ENCODE measurements around the gene TMEM97.

TMEM97 gene

DNA sequence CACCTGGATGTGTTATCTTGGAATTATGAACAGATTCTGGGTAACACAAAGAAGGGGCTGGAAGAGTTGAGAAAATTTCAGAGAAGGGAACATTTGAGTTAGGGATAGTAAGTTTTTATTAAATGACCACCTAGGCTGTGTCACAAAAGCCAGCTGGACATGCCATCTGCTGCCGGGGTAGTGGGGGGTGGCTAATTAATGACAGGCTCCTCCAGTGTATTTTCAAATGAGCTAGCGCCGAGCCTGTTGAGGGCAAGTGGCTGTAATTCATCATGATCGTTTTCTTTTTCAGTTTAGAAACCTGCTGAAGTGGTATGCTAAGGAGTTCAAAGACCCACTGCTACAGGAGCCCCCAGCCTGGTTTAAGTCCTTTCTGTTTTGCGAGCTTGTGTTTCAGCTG, 6.2 kb downstream of the TMEM97 start:
- DNase-seq: no peak
- TF ChIP-seq POLR2A (IDR thresholded peaks at IDR 0.05; ENCODE audit: low read length): no peak
- no peak for TF ChIP-seq GATA1 (IDR thresholded peaks at IDR 0.05; ENCODE audit: low read depth, low read length)

DNA sequence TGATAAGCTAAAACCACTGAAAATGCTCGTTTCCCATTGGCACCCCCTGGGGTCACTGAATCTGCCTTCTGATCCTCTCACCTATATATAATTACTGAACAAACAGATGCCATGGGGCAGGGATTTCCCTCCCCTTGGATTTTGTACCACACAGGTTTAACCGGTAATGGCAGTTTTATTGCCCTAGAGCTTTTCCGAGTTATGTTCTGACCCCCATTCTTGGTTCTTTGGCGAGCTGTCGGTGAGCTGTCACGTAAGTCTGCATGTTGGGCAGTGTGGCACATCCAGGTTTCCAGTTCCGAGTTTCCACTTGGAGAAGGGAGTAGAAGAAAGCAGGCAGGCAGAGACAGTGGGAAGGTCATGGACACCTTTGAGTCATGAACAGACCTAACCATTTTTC, 7.1 kb downstream of the TMEM97 start:
- TF ChIP-seq POLR2A (IDR thresholded peaks at IDR 0.05; ENCODE audit: low read length) (no peak), GATA1 (IDR thresholded peaks at IDR 0.05; ENCODE audit: low read depth, low read length) (no peak)
- no peak for DNase-seq

DNA sequence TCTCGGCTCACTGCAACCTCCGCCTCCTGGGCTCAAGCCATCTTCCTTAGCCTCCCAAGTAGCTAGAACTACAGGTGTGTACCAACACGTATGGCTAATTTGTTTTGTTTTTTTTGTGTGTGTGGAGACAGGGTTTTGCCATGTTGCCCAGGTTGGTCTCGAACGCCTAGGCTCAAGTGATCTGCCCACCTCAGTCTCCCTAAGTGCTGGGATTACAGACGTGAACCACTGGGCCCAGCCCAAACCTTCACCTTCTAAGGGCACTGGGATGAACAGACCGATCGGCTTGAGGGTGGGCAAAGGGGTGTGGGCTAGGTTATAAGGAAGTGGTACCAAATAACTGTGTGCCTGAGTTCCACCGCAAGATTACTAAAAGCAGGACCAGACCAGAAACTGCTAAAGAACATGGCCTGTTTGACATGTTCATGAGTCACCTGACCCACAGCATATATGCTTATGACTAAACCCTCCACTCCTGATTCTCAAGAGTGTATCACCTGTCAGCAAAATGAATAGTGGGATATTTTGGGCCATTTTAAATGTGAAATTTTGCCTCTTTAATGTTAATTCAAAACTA, 8.1 kb downstream of the TMEM97 start:
- no peak for DNase-seq
- TF ChIP-seq GATA1 (IDR thresholded peaks at IDR 0.05; ENCODE audit: low read depth, low read length): no peak
- TF ChIP-seq POLR2A (IDR thresholded peaks at IDR 0.05; ENCODE audit: low read length): no peak

- no peak for DNase-seq
These were observed 8.7 kb downstream of the TMEM97 start for GRCh38 chr17:28327709-28328108.

DNA sequence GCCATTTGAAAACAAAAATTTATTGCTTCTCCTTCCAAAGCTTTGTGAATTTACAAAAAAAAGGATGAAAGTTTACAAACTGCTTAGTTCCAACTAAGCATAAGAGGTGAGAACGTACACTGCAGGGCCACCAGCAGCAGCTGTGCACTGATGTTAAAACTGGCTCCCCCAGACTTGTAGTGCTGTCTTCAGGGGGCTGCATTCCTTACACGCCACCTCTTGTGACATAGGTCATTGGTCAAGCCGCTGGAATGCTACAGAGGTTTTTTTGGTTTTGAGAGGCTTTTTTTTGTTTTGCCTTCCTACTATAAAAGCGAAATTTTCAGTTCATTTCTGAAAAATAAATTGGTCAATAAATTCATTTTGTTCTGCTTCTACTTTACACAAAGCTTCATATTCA, 9.3 kb downstream of the TMEM97 start:
- no peak for DNase-seq
- TF ChIP-seq GATA1 (IDR thresholded peaks at IDR 0.05; ENCODE audit: low read depth, low read length): no peak
- TF ChIP-seq POLR2A (IDR thresholded peaks at IDR 0.05; ENCODE audit: low read length): no peak

More at GRCh38 chr17:28327709-28328108, 8.7 kb downstream of the TMEM97 start:
- no peak for TF ChIP-seq POLR2A (IDR thresholded peaks at IDR 0.05; ENCODE audit: low read length)
- TF ChIP-seq GATA1 (IDR thresholded peaks at IDR 0.05; ENCODE audit: low read depth, low read length): no peak

DNA sequence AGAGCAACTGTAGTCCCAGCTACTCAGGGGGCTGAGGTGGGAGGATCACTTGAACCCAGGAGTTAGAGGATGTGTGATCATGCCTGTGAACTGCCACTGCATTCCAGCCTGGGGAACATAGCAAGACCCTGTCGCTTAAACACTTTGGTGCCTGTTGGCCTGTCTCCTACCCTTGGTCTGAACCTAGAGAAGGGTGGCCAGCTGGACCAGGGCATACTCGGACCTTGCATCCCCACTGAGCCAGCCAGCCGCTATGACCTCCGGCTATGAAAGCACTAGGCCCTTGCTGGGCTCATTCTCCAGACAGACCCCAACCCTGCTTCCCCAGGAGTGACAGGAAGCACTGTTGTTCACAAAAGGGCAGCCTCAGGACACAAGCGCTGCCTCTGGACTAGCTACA, 11.7 kb downstream of the TMEM97 start:
- TF ChIP-seq GATA1 (IDR thresholded peaks at IDR 0.05; ENCODE audit: low read depth, low read length): no peak
- no peak for TF ChIP-seq POLR2A (IDR thresholded peaks at IDR 0.05; ENCODE audit: low read length)
- no peak for DNase-seq

GRCh38 chr17:28331891-28332420, 13.0 kb downstream of the TMEM97 start:
- TF ChIP-seq GATA1 (IDR thresholded peaks at IDR 0.05; ENCODE audit: low read depth, low read length) (no peak), POLR2A (IDR thresholded peaks at IDR 0.05; ENCODE audit: low read length) (no peak)
- no peak for DNase-seq

DNA sequence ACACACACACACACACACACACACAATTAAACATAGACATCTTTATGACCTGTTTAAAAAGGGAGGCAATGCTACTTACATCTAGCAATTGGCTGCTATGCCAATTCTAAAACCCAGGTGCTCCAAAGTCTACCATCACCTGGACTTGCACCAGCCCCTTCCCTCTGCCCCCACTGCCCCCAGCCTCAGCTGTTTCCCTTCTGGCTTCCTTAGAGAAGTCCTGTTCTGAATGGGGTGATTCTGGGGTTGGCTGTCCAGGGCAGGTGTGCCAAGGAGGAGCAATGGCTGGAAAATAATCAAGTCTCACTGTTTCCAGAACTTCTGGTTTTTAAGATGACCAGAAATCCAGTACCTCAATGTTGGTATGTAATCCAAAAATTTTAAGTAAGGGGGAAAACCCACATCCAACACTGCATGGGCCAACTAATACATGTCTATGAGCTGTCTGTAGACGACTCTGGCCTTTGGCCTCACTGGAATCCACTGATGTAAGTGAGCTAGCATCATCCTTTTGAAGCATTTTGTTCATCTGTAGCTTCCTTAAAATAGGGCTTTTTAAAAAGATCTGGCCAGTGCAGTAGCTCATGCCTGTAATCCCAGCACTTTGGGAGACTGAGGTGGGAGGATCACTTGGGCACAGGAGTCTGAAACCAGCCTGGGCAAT, 14.2 kb downstream of the TMEM97 start:
- TF ChIP-seq GATA1 (IDR thresholded peaks at IDR 0.05; ENCODE audit: low read depth, low read length): no peak
- TF ChIP-seq POLR2A (IDR thresholded peaks at IDR 0.05; ENCODE audit: low read length): no peak
- DNase-seq: no peak

- TF ChIP-seq POLR2A (IDR thresholded peaks at IDR 0.05; ENCODE audit: low read length): no peak
- no peak for TF ChIP-seq GATA1 (IDR thresholded peaks at IDR 0.05; ENCODE audit: low read depth, low read length)
- peak in 1 of 2 experiments; percentile 44 for DNase-seq
These were observed 15.2 kb downstream of the TMEM97 start for GRCh38 chr17:28334171-28334570.

DNA sequence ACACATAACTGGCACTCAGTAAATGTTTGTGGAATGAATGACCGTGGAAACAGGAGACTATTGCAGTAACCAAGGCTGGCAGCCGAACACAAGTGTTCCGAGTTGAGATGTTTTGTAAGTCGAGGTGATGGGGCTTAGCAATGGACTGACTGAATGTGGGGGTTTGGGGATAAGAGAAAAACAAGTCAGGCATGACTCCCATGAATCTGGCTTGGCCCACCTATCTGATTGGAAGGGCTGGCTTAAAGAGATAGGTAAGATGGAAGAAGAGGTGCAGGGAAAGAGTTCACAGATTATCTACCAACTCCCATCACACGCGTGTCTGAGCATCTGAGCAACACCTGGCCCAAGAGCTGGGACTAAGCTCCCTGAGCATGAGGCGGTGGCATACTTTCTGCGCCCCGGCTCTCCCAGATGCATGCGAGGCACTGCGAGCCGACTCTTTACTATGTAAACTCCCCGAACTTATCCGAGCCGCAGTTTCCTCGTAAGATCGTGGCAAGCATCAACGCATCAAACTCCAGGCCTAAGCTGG, 15.7 kb downstream of the TMEM97 start:
- no peak for TF ChIP-seq GATA1 (IDR thresholded peaks at IDR 0.05; ENCODE audit: low read depth, low read length)
- TF ChIP-seq POLR2A (IDR thresholded peaks at IDR 0.05; ENCODE audit: low read length): no peak
- DNase-seq: peak in 1 of 2 experiments; percentile 58

DNA sequence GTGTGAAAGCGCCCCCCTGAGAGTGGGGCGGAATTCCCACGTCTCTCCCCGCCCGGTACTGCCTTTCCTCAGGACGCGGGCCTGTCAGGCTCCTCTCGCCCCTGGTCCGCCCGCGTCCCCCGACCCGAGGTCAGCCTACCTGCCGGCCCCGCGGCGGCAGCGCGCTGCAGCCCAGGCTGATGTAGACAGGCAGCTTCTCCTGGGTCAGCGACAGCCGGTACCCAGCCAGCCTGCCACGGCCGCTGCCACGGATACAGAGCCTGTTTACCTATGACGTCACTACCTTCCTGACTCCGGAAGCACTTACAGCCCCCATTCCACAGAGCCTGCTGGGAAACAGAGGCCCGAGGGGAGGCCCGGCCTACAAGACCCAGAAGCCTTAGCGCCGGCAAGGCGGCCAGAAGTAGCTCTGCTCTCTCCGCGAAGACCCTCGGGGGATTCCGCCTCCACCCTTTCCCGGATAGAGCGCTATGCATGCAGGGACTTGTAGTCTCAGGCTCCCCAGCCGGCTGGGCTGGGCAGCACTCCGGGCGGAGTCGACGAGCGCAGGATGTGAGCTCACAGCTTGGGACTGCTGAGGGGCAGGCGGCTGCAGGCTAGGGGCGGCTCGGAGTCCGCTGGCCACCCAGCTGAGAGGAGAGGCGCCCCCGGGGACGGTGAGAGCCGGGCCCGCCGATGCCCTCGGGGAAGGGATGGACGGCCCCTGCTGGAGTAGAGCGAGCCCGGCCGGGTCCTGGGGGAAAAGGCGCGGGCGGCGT, 16.4 kb downstream of the TMEM97 start, which contains the start of the genes IFT20 and TNFAIP1:
IFT20 (minus strand) TSS at position 272 of the 758 bp plus-strand sequence. CDS start 3,487 bp downstream, outside the sequence.
TNFAIP1 (plus strand) TSS at position 561 of the 758 bp plus-strand sequence. CDS start 3,761 bp downstream, outside the sequence.
- DNase-seq: peak; percentile 99
- TF ChIP-seq GATA1 (IDR thresholded peaks at IDR 0.05; ENCODE audit: low read depth, low read length) (no peak), POLR2A (IDR thresholded peaks at IDR 0.05; ENCODE audit: low read length) (peak; percentile 67)

DNA sequence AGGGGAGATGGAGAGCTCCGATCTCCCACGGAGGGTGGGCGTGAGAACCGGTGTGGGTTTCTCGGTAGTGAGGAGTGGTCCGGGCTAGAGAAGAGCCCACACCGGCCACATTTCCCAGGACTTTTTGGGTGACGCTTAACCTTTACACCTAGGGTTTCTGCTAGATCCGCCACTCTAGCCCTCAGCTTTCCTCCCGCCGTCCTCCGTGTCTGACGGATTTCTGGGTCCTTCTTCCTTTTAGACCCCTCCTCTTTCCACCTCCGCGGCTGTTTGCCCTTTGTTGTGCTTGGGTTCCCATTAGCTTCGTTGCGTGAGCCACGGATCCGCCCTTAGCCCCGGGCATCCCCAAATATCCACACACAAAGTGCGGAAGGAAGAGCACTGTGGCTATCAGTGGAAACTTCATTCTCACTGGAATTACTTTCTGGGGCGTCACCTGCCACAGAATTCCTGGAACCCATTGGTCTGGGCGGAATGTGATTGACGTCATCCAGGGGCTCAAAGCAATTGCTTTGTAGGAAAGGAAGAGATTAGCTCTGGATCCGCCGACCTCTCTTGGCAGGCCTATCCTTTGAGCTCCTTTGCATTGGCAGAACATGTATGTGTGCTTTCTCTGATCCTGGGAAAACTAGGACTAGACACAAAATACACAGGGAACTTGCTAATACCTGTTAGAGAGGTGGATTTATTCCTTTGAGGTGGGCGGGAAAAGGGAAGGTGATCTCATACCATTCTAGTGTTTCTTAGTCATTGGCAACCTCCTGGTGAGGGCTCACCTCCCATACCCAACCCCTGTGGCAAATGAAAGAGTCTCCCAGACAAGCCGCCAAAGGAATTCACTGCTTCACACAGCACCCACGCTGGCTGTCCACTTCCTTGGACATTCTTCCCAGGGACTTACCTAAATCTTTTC, 17.2 kb downstream of the TMEM97 start:
- TF ChIP-seq GATA1 (IDR thresholded peaks at IDR 0.05; ENCODE audit: low read depth, low read length) (no peak), POLR2A (IDR thresholded peaks at IDR 0.05; ENCODE audit: low read length) (peak; percentile 29)
- DNase-seq: peak; percentile 44 to 66

All from erythroblast (primary cell).